Activated T-cell treated with anti-CD3 and anti-CD28 coated beads, Interleukin-2, amount 50 U/mL, for 4 hours (primary cell): ENCODE data around the gene CFAP43. TPM values are rescaled to one million over a fixed set of nuclear protein-coding genes. Genes with fewer than 3 reads are reported as not detected.
A peak's percentile ranks its signal among the peaks of the same experiment; 100 is the strongest.
"Not testable (repeated sequence)": the region's sequence is repeated elsewhere in the genome, so short reads cannot be mapped to it uniquely, and the experiment has no call there.

ENCODE experiments used
- ATAC-seq, 2 donors: fragments of 200-7000 bp; cut with Tn5 transposase; one replicate each; pipeline ENCODE4 v1.10.0; 2021
- DNase-seq: peaks from one replicate; pipeline ENCODE4 v3.0.0-alpha.2; 2020
- H3K27me3 Mint-ChIP-seq: one replicate; pipeline ENCODE4 v1.8.0; 2021; ENCODE audit warnings: low read depth, mixed read lengths
- H3K36me3 Mint-ChIP-seq: one replicate; pipeline ENCODE4 v1.8.0; 2022; ENCODE audit warnings: mixed read lengths; ENCODE audit not compliant: insufficient read depth
- H3K4me1 Mint-ChIP-seq: one replicate; pipeline ENCODE4 v1.8.0; 2021; ENCODE audit warnings: low read depth, mixed read lengths
- H3K4me3 Mint-ChIP-seq: one replicate; pipeline ENCODE4 v1.8.0; 2021; ENCODE audit warnings: mild to moderate bottlenecking, moderate library complexity, mixed read lengths
- H3K9me3 Mint-ChIP-seq: one replicate; pipeline ENCODE4 v1.8.0; 2021; ENCODE audit warnings: mixed read lengths
- total RNA-seq, 3 donors: library from RNA; stranded (reverse); gene quantifications; one replicate each; pipeline ENCODE4 v1.2.1, GENCODE V29; 2021

Gene CFAP43
- total RNA-seq, 3 donors from 2014 or later = 0.20 TPM; not detected in 2

- Mint-ChIP-seq H3K4me3 (no peak overlapping the region), H3K36me3 (no peaks in the 10 kb centered on the region), H3K4me1 (no peaks in the 10 kb centered on the region), H3K9me3 (no peaks in the 10 kb centered on the region), H3K27me3 (peaks cover 17% of the 10 kb centered on the region)
- DNase-seq (no peak), ATAC-seq (no peak)
Measured at GRCh38 chr10:104220522-104220921, 11.6 kb downstream of the CFAP43 start.

GRCh38 chr10:104218751-104219150, 13.4 kb downstream of the CFAP43 start:
- H3K4me3 Mint-ChIP-seq = no peak overlapping the region
- no peaks in the 10 kb centered on the region for H3K9me3 Mint-ChIP-seq
- ATAC-seq = no peak
- H3K27me3 Mint-ChIP-seq = peaks cover 17% of the 10 kb centered on the region
- no peaks in the 10 kb centered on the region for H3K36me3 Mint-ChIP-seq
- H3K4me1 Mint-ChIP-seq = no peaks in the 10 kb centered on the region
- no peak for DNase-seq

- peaks cover 20% of the 10 kb centered on the region for H3K27me3 Mint-ChIP-seq
Measured at GRCh38 chr10:104216631-104217030, 15.5 kb downstream of the CFAP43 start.

GRCh38 chr10:104209575-104210198, 22.5 kb downstream of the CFAP43 start:
- Mint-ChIP-seq H3K36me3 (no peaks in the 10 kb centered on the region), H3K9me3 (no peaks in the 10 kb centered on the region), H3K27me3 (peaks cover 13% of the 10 kb centered on the region), H3K4me1 (no peaks in the 10 kb centered on the region), H3K4me3 (no peak overlapping the region)
- DNase-seq = peak; percentile 27
- ATAC-seq = peak in 1 of 2 donors; percentile 53

More at GRCh38 chr10:104216631-104217030, 15.5 kb downstream of the CFAP43 start:
- ATAC-seq = no peak
- Mint-ChIP-seq H3K4me3 (no peak overlapping the region), H3K9me3 (no peaks in the 10 kb centered on the region), H3K36me3 (no peaks in the 10 kb centered on the region), H3K4me1 (no peaks in the 10 kb centered on the region)
- no peak for DNase-seq

- Mint-ChIP-seq H3K27me3 (peaks cover 13% of the 10 kb centered on the region), H3K36me3 (no peaks in the 10 kb centered on the region), H3K4me3 (no peak overlapping the region), H3K9me3 (no peaks in the 10 kb centered on the region), H3K4me1 (no peaks in the 10 kb centered on the region)
- no peak for DNase-seq
- ATAC-seq = no peak
Measured at GRCh38 chr10:104208730-104209129, 23.4 kb downstream of the CFAP43 start.

GRCh38 chr10:104202231-104202630, 29.9 kb downstream of the CFAP43 start:
- peaks cover 5% of the 10 kb centered on the region for H3K27me3 Mint-ChIP-seq
- DNase-seq (no peak), ATAC-seq (no peak)
- H3K4me1 Mint-ChIP-seq = no peaks in the 10 kb centered on the region
- no peaks in the 10 kb centered on the region for H3K36me3 Mint-ChIP-seq
- H3K9me3 Mint-ChIP-seq = no peaks in the 10 kb centered on the region
- H3K4me3 Mint-ChIP-seq = no peak overlapping the region

GRCh38 chr10:104201636-104202035, 30.5 kb downstream of the CFAP43 start:
- H3K4me1 Mint-ChIP-seq = no peaks in the 10 kb centered on the region
- DNase-seq = no peak
- peaks cover 6% of the 10 kb centered on the region for H3K27me3 Mint-ChIP-seq
- H3K36me3 Mint-ChIP-seq = no peaks in the 10 kb centered on the region
- no peak overlapping the region for H3K4me3 Mint-ChIP-seq
- no peaks in the 10 kb centered on the region for H3K9me3 Mint-ChIP-seq
- no peak for ATAC-seq

- DNase-seq (no peak), ATAC-seq (no peak)
- Mint-ChIP-seq H3K4me1 (no peaks in the 10 kb centered on the region), H3K27me3 (peaks cover 5% of the 10 kb centered on the region), H3K9me3 (no peaks in the 10 kb centered on the region), H3K36me3 (no peaks in the 10 kb centered on the region), H3K4me3 (no peak overlapping the region)
Measured at GRCh38 chr10:104199567-104199966, 32.6 kb downstream of the CFAP43 start.

- DNase-seq = no peak
- H3K4me1 Mint-ChIP-seq = no peaks in the 10 kb centered on the region
- ATAC-seq = no peak
- H3K36me3 Mint-ChIP-seq = no peaks in the 10 kb centered on the region
- no peaks in the 10 kb centered on the region for H3K9me3 Mint-ChIP-seq
- H3K4me3 Mint-ChIP-seq = no peak overlapping the region
- peaks cover 14% of the 10 kb centered on the region for H3K27me3 Mint-ChIP-seq
Measured at GRCh38 chr10:104197364-104197763, 34.8 kb downstream of the CFAP43 start.

GRCh38 chr10:104195706-104196105, 36.5 kb downstream of the CFAP43 start:
- no peaks in the 10 kb centered on the region for H3K9me3 Mint-ChIP-seq
- peaks cover 17% of the 10 kb centered on the region for H3K27me3 Mint-ChIP-seq

GRCh38 chr10:104193787-104194186, 38.4 kb downstream of the CFAP43 start:
- Mint-ChIP-seq H3K27me3 (peaks cover 19% of the 10 kb centered on the region), H3K36me3 (no peaks in the 10 kb centered on the region), H3K4me3 (no peak overlapping the region), H3K4me1 (no peaks in the 10 kb centered on the region), H3K9me3 (no peaks in the 10 kb centered on the region)
- ATAC-seq (no peak), DNase-seq (no peak)

More at GRCh38 chr10:104195706-104196105, 36.5 kb downstream of the CFAP43 start:
- Mint-ChIP-seq H3K4me1 (no peaks in the 10 kb centered on the region), H3K36me3 (no peaks in the 10 kb centered on the region), H3K4me3 (no peak overlapping the region)
- no peak for ATAC-seq
- no peak for DNase-seq

- Mint-ChIP-seq H3K36me3 (no peaks in the 10 kb centered on the region), H3K4me1 (no peaks in the 10 kb centered on the region), H3K4me3 (no peak overlapping the region), H3K9me3 (no peaks in the 10 kb centered on the region), H3K27me3 (peaks cover 17% of the 10 kb centered on the region)
- DNase-seq (no peak), ATAC-seq (no peak)
Measured at GRCh38 chr10:104190695-104191094, 41.5 kb downstream of the CFAP43 start.

GRCh38 chr10:104183682-104184081, 48.5 kb downstream of the CFAP43 start:
- Mint-ChIP-seq H3K4me3 (no peak overlapping the region), H3K27me3 (peaks cover 8% of the 10 kb centered on the region), H3K36me3 (no peaks in the 10 kb centered on the region), H3K4me1 (no peaks in the 10 kb centered on the region), H3K9me3 (no peaks in the 10 kb centered on the region)
- DNase-seq = no peak
- ATAC-seq = no peak

GRCh38 chr10:104174136-104174535, 58.0 kb downstream of the CFAP43 start:
- Mint-ChIP-seq H3K9me3 (peaks cover 14% of the 10 kb centered on the region), H3K4me1 (peaks cover 21% of the 10 kb centered on the region)
- not testable (repeated sequence) for H3K27me3 Mint-ChIP-seq, DNase-seq, ATAC-seq, H3K36me3 Mint-ChIP-seq, H3K4me3 Mint-ChIP-seq

- Mint-ChIP-seq H3K36me3 (no peaks in the 10 kb centered on the region), H3K4me1 (peaks cover 21% of the 10 kb centered on the region), H3K9me3 (peaks cover 14% of the 10 kb centered on the region), H3K27me3 (peaks cover 6% of the 10 kb centered on the region), H3K4me3 (no peak overlapping the region)
- DNase-seq = no peak
- ATAC-seq = peak; percentile 38 to 48
Measured at GRCh38 chr10:104170610-104171254, 61.4 kb downstream of the CFAP43 start.
